GM23248 (cell line): ENCODE results near the gene RPS28. TPM values are rescaled to one million over a fixed set of nuclear protein-coding genes. Genes with fewer than 3 reads are reported as not detected.
A peak's percentile ranks its signal among the peaks of the same experiment; 100 is the strongest.

Source experiments
- DNase-seq: peaks from one replicate; pipeline ENCODE4 v3.0.0-alpha.2; 2015
- H2AFZ ChIP-seq: fragments of 200-600 bp; sonication (generic); 2 replicates; pipeline ENCODE4 v1.6.1; 2016; ENCODE audit warnings: antibody characterized with exemption
- H3F3A ChIP-seq: fragments of 200-600 bp; sonication (generic); 2 replicates; pipeline ENCODE4 v1.6.1; 2016; ENCODE audit warnings: mild to moderate bottlenecking, antibody characterized with exemption, mixed run types; ENCODE audit not compliant: insufficient read depth
- H3K27ac ChIP-seq: fragments of 200-600 bp; sonication (generic); 2 replicates; pipeline ENCODE4 v1.5.1; 2016; ENCODE audit warnings: mild to moderate bottlenecking
- H3K27me3 ChIP-seq: fragments of 200-600 bp; sonication (generic); replicated peaks from 2 replicates; pipeline ENCODE4 v1.6.1; 2016; ENCODE audit warnings: mild to moderate bottlenecking; ENCODE audit not compliant: insufficient read depth
- H3K36me3 ChIP-seq: fragments of 200-600 bp; sonication (generic); 2 replicates; pipeline ENCODE4 v1.6.1; 2016; ENCODE audit warnings: low read depth, mild to moderate bottlenecking
- H3K4me1 ChIP-seq: fragments of 200-600 bp; sonication (generic); 2 replicates; pipeline ENCODE4 v1.6.1; 2016; ENCODE audit warnings: mild to moderate bottlenecking; ENCODE audit not compliant: insufficient read depth
- H3K4me2 ChIP-seq: fragments of 200-600 bp; sonication (generic); one replicate; pipeline ENCODE4 v1.6.1; 2016; ENCODE audit warnings: mild to moderate bottlenecking; ENCODE audit not compliant: unreplicated experiment
- H3K4me3 ChIP-seq: fragments of 200-600 bp; sonication (generic); 2 replicates; pipeline ENCODE4 v1.5.1; 2016; ENCODE audit warnings: mild to moderate bottlenecking
- H3K79me2 ChIP-seq: fragments of 200-600 bp; sonication (generic); 2 replicates; pipeline ENCODE4 v1.6.1; 2016; ENCODE audit warnings: mild to moderate bottlenecking; ENCODE audit not compliant: insufficient read depth
- H3K9ac ChIP-seq: fragments of 200-600 bp; sonication (generic); 2 replicates; pipeline ENCODE4 v1.6.1; 2016; ENCODE audit warnings: mild to moderate bottlenecking
- H3K9me2 ChIP-seq: fragments of 200-600 bp; sonication (generic); 2 replicates; pipeline ENCODE4 v1.6.1; 2016; ENCODE audit warnings: mixed run types, mild to moderate bottlenecking, moderate library complexity; ENCODE audit not compliant: insufficient read depth
- H3K9me3 ChIP-seq: fragments of 200-600 bp; sonication (generic); one replicate; pipeline ENCODE4 v1.6.1; 2017; ENCODE audit warnings: low read depth
- H4K20me1 ChIP-seq: fragments of 200-600 bp; sonication (generic); 2 replicates; pipeline ENCODE4 v1.6.0; 2016; ENCODE audit not compliant: insufficient read depth
- EZH2 ChIP-seq: fragments of 200-600 bp; sonication (generic); IDR thresholded peaks from 2 replicates; pipeline ENCODE4 v1.6.1; 2018; ENCODE audit warnings: antibody characterized with exemption, mild to moderate bottlenecking; ENCODE audit not compliant: insufficient read depth, poor library complexity, severe bottlenecking
- EZH2phosphoT487 ChIP-seq: fragments of 200-600 bp; sonication (generic); IDR thresholded peaks from 2 replicates; pipeline ENCODE4 v1.6.1; 2018; ENCODE audit warnings: antibody characterized with exemption, moderate library complexity, mild to moderate bottlenecking, low read depth; ENCODE audit not compliant: insufficient read depth
- WGBS, 2 experiments: methylation state at CpG; one replicate each; pipeline ENCODE4 v1.1.6; 2015 to 2017; ENCODE audit warnings: low lambda C conversion rate in 2 of 2, low coverage in 1 of 2; ENCODE audit errors: missing lambda C conversion rate in 2 of 2; 5-methylcytosine and 5-hydroxymethylcytosine counted together
- in situ Hi-C: fragments of 300-500 bp; cut with MboI; formaldehyde crosslinking; loops from 2 replicates; pipeline ENCODE4 v1.15.0; 2020
- polyA plus RNA-seq: library from polyadenylated mRNA; unstranded; fragments of >200 nt; fragmentation: Nextera tagmentation; extraction: Ambion mirVana; gene quantifications from 2 replicates; pipeline ENCODE4 v1.2.1, GENCODE V29; 2016
- total RNA-seq: library from RNA; depleted of rRNA; stranded (reverse); fragments of >200 nt; shearing (Covaris generic); gene quantifications from 2 replicates; pipeline ENCODE4 v1.2.3, GENCODE V29; 2014; rRNA removed

RPS28 gene
- total and polyA plus RNA-seq, 2 experiments from 2014 or later: 235 to 587 TPM

DNA sequence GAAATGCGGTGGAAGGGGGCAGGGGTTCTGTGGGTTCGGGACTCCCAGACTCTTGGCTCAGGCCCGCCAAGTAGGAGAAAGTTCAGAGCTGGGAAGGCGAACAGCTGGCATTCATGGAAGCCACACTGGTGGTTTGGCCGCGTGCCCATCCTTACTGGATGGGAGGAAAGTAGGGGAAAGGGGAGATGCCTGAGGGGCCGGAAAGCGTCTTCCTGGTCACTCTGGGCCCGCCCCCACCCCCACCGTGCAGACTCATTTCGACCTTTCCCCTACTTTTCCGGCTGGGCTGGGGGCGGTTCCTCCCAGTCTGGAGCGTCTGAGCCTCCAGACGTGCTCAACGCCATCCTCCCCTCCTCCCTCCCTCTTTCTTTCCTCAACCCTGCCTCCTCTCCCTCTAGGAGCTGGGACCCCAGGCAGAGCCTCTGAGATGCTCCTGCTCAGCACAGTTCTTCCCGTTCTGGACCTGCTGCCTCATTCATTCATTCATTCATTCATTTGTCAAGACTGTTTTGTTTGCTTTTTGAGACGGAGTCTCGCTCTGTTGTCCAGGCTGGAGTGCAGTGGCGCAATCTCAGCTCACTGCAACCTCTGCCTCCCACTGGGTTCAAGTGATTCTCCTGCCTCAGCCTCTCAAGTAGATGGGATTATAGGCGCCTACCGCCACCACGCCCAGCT is 46.2 kb downstream of the RPS28 start:
- Histone ChIP-seq H4K20me1 (no peaks in the 10 kb centered on the region), H3K9ac (no peak overlapping the region), H2AFZ (no peak overlapping the region), H3K27me3 (no peaks in the 10 kb centered on the region), H3F3A (peaks cover 35% of the 10 kb centered on the region), H3K4me2 (peak overlapping the region; percentile 66), H3K27ac (no peak overlapping the region; the same call in 1 of the 2 replicates), H3K4me3 (peak overlapping the region; percentile 53), H3K79me2 (peaks cover 7% of the 10 kb centered on the region; the same call in 1 of the 2 replicates), H3K9me3 (no peaks in the 10 kb centered on the region), H3K9me2 (no peaks in the 10 kb centered on the region), H3K36me3 (no peaks in the 10 kb centered on the region), H3K4me1 (peaks cover 25% of the 10 kb centered on the region)
- DNase-seq: peak; percentile 92
- 20 to 22% methylated on average over 22 to 23 of the region's 23 CpGs for WGBS, 2 experiments
- no peak for TF ChIP-seq EZH2phosphoT487
- no peak for TF ChIP-seq EZH2
- in situ Hi-C loops: no loop called here

- DNase-seq: no peak
- WGBS, 2 experiments: 82% methylated on average over 19 of the region's 19 CpGs
- Histone ChIP-seq H3K79me2 (peaks cover 7% of the 10 kb centered on the region; the same call in 1 of the 2 replicates), H3K4me3 (no peak overlapping the region), H3K36me3 (no peaks in the 10 kb centered on the region), H3K4me1 (peaks cover 14% of the 10 kb centered on the region), H3K27me3 (no peaks in the 10 kb centered on the region), H2AFZ (no peak overlapping the region), H3K9me3 (no peaks in the 10 kb centered on the region), H4K20me1 (no peaks in the 10 kb centered on the region), H3K27ac (no peak overlapping the region), H3K4me2 (no peak overlapping the region), H3F3A (peaks cover 34% of the 10 kb centered on the region), H3K9ac (no peak overlapping the region), H3K9me2 (no peaks in the 10 kb centered on the region)
- in situ Hi-C loops: no loop called here
- TF ChIP-seq EZH2 (no peak), EZH2phosphoT487 (no peak)
Measured at GRCh38 chr19:8370176-8371010, 49.1 kb downstream of the RPS28 start.

DNA sequence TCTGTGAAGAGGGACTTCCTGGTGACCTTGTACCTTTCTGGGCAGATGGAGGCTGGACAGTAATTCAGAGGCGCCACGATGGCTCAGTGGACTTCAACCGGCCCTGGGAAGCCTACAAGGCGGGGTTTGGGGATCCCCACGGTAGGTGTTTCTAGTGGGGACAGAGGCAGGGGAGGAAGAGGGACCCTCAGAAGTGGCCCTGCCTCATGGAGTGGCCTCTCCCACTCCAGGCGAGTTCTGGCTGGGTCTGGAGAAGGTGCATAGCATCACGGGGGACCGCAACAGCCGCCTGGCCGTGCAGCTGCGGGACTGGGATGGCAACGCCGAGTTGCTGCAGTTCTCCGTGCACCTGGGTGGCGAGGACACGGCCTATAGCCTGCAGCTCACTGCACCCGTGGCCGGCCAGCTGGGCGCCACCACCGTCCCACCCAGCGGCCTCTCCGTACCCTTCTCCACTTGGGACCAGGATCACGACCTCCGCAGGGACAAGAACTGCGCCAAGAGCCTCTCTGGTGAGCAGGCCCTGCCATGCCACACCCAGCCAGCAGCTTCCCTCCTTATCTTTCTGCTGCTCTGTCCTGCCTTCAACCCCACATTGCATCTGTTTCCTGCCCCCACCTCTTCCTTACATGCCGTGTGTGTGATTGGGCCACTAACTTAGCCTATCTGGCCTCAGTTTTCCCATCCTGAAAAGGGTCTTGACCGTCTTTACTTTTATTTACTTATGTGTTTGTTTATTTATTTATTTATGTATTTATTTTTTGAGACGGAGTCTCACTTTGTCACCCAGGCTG is 49.9 kb downstream of the RPS28 start:
- no peak for DNase-seq
- Histone ChIP-seq H2AFZ (no peak overlapping the region), H3K27me3 (no peaks in the 10 kb centered on the region), H3F3A (peaks cover 34% of the 10 kb centered on the region), H3K27ac (no peak overlapping the region), H3K4me1 (peaks cover 14% of the 10 kb centered on the region), H3K9me2 (no peaks in the 10 kb centered on the region), H3K4me3 (no peak overlapping the region), H3K9me3 (no peaks in the 10 kb centered on the region), H3K79me2 (0 out of 2 replicates have a peak, but pooled peaks cover under 1% of the 10 kb centered on the region), H4K20me1 (no peaks in the 10 kb centered on the region), H3K4me2 (no peak overlapping the region), H3K9ac (no peak overlapping the region), H3K36me3 (no peaks in the 10 kb centered on the region)
- no peak for TF ChIP-seq EZH2phosphoT487
- WGBS, 2 experiments: 93 to 94% methylated on average over 23 to 28 of the region's 28 CpGs
- in situ Hi-C loops: no loop called here

Other genes with a start within 250 kb of the RPS28 start
- not detected in 2 replicates for gene FBN3, start 171.9 kb upstream of the RPS28 start, total RNA-seq
- not detected in 2 replicates for gene FBN3, start 171.9 kb upstream of the RPS28 start, polyA plus RNA-seq
- not detected in 2 replicates for gene CERS4, start 112.1 kb upstream of the RPS28 start, total RNA-seq
- not detected in 2 replicates for gene CERS4, start 112.1 kb upstream of the RPS28 start, polyA plus RNA-seq
- 55.8 and 65.8 TPM in 2 replicates for gene CD320, start 13.1 kb upstream of the RPS28 start, total RNA-seq
- 72.2 and 79.4 TPM in 2 replicates for gene CD320, start 13.1 kb upstream of the RPS28 start, polyA plus RNA-seq
- 17.6 and 30.7 TPM in 2 replicates for gene NDUFA7, start 121 bp upstream of the RPS28 start, total RNA-seq
- 105 and 108 TPM in 2 replicates for gene NDUFA7, start 121 bp upstream of the RPS28 start, polyA plus RNA-seq
- gene KANK3, start 21.8 kb downstream of the RPS28 start, total RNA-seq: 0.11 and 0.63 TPM in 2 replicates
- gene KANK3, start 21.8 kb downstream of the RPS28 start, polyA plus RNA-seq: not detected in 2 replicates
- 11.4 and 13.1 TPM in 2 replicates for gene ANGPTL4, start 42.7 kb downstream of the RPS28 start, total RNA-seq
- 37.9 and 39.9 TPM in 2 replicates for gene ANGPTL4, start 42.7 kb downstream of the RPS28 start, polyA plus RNA-seq
- 10.4 and 13.3 TPM in 2 replicates for gene RAB11B, start 68.9 kb downstream of the RPS28 start, total RNA-seq
- 84.9 and 85.9 TPM in 2 replicates for gene RAB11B, start 68.9 kb downstream of the RPS28 start, polyA plus RNA-seq
- 64.2 and 87.4 TPM in 2 replicates for gene MARCHF2, start 91.8 kb downstream of the RPS28 start, total RNA-seq
- gene MARCHF2, start 91.8 kb downstream of the RPS28 start, polyA plus RNA-seq: 33.1 and 33.4 TPM in 2 replicates
- gene HNRNPM, start 123.5 kb downstream of the RPS28 start, total RNA-seq: 69.4 and 71.0 TPM in 2 replicates
- gene HNRNPM, start 123.5 kb downstream of the RPS28 start, polyA plus RNA-seq: 116 and 117 TPM in 2 replicates
- gene PRAM1, start 181.1 kb downstream of the RPS28 start, total RNA-seq: not detected in 2 replicates
- gene PRAM1, start 181.1 kb downstream of the RPS28 start, polyA plus RNA-seq: not detected in 2 replicates
- 1.8 and 2.0 TPM in 2 replicates for gene ZNF414, start 192.7 kb downstream of the RPS28 start, total RNA-seq
- gene ZNF414, start 192.7 kb downstream of the RPS28 start, polyA plus RNA-seq: 13.0 and 13.8 TPM in 2 replicates